NOMO-1 treated with dmso at 0.1 percent for 144 hours (cell line): ENCODE results near the gene FLNA.
"Not testable (repeated sequence)": the region's sequence is repeated elsewhere in the genome, so short reads cannot be mapped to it uniquely, and the experiment has no call there.

Experiments used
- DNase-seq: peaks from one replicate; lab custom pipeline; 2025; ENCODE audit not compliant: unreplicated experiment; lab: John Stamatoyannopoulos, UW

The FLNA gene

GRCh38 chrX:154341399-154342298 lies 32.8 kb downstream of the FLNA start:
- DNase-seq: not testable (repeated sequence)

- no peak for DNase-seq
Observed at GRCh38 chrX:154334496-154334895, 39.9 kb downstream of the FLNA start.

- peak; percentile 48 for DNase-seq
Observed at GRCh38 chrX:154333837-154334271, 40.6 kb downstream of the FLNA start.

GRCh38 chrX:154333116-154333515 lies 41.3 kb downstream of the FLNA start:
- DNase-seq: no peak

GRCh38 chrX:154332561-154332960 lies 41.9 kb downstream of the FLNA start:
- DNase-seq: no peak

GRCh38 chrX:154329294-154329693 lies 45.1 kb downstream of the FLNA start:
- no peak for DNase-seq

- no peak for DNase-seq
Observed at GRCh38 chrX:154328646-154329045, 45.8 kb downstream of the FLNA start.

GRCh38 chrX:154327038-154327820 lies 47.2 kb downstream of the FLNA start:
- no peak for DNase-seq

GRCh38 chrX:154325541-154325940 lies 48.9 kb downstream of the FLNA start:
- no peak for DNase-seq

- DNase-seq: no peak
Observed at GRCh38 chrX:154323537-154323936, 50.9 kb downstream of the FLNA start.

GRCh38 chrX:154322890-154323289 lies 51.5 kb downstream of the FLNA start:
- no peak for DNase-seq

- no peak for DNase-seq
Observed at GRCh38 chrX:154321594-154321993, 52.8 kb downstream of the FLNA start.

GRCh38 chrX:154321152-154321551 lies 53.3 kb downstream of the FLNA start:
- no peak for DNase-seq

GRCh38 chrX:154320406-154320805 lies 54.0 kb downstream of the FLNA start:
- no peak for DNase-seq

GRCh38 chrX:154317391-154317995 lies 56.9 kb downstream of the FLNA start:
- no peak for DNase-seq

- DNase-seq: no peak
Observed at GRCh38 chrX:154315416-154315815, 59.0 kb downstream of the FLNA start.

GRCh38 chrX:154313147-154313546 lies 61.3 kb downstream of the FLNA start:
- no peak for DNase-seq

GRCh38 chrX:154312116-154312515 lies 62.3 kb downstream of the FLNA start:
- DNase-seq: no peak

GRCh38 chrX:154310616-154311536 lies 63.6 kb downstream of the FLNA start:
- no peak for DNase-seq

- DNase-seq: no peak
Observed at GRCh38 chrX:154309041-154309775, 65.2 kb downstream of the FLNA start.
